Sigmoid colon (tissue), 4 donors: ENCODE measurements around the gene AUTS2.

Source experiments
- EP300 ChIP-seq, 4 donors: sonication (generic); formaldehyde crosslinking; IDR thresholded peaks; one replicate each; pipeline ENCODE4 v1.6.1; 2017; ENCODE audit warnings: antibody characterized with exemption in 4 of 4
- POLR2A ChIP-seq, 2 donors: fragments of 450-650 bp; IDR thresholded peaks; one replicate each; pipeline ENCODE4 v1.6.1; 2016; ENCODE audit warnings: antibody characterized with exemption in 2 of 2, mild to moderate bottlenecking in 2 of 2, moderate library complexity in 2 of 2
- POLR2AphosphoS5 ChIP-seq, 4 donors: sonication (generic); formaldehyde crosslinking; IDR thresholded peaks; one replicate each; pipeline ENCODE4 v1.6.1; 2017; ENCODE audit warnings: antibody characterized with exemption in 4 of 4
- TF ChIP-seq, protein P1 (sequence below), 4 experiments: fragments of 450-650 bp in 3 of 4; fragments of 200-600 bp in 1 of 4; IDR thresholded peaks; one replicate each; pipeline ENCODE4 v1.5.1; 2016 to 2019; ENCODE audit warnings: antibody characterized with exemption in 4 of 4, mild to moderate bottlenecking in 3 of 4, moderate library complexity in 2 of 4

DNA sequence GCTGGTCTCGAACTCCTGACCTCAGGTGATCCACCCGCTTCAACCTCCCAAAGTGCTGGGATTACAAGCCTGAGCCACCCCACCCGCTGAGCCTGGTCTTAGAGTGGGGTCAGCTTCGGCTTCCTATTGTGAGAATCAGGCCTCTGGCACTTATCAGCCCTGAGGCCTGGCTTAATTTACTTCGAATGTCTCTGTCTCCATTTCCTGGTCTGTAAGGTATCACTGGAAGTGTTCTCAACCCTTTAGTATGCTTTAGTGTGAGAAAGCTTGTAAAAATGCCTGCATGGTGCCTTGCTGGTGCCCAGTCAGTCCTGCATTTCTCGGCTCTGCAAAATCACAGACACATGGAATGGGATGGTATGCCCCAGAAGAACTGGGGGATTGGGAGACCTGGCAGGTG, 862.3 kb downstream of the AUTS2 start:
- TF ChIP-seq POLR2AphosphoS5 (IDR thresholded peaks at IDR 0.05), result no peak
- no peak for TF ChIP-seq EP300 (IDR thresholded peaks at IDR 0.05)
- TF ChIP-seq, protein P1, sequence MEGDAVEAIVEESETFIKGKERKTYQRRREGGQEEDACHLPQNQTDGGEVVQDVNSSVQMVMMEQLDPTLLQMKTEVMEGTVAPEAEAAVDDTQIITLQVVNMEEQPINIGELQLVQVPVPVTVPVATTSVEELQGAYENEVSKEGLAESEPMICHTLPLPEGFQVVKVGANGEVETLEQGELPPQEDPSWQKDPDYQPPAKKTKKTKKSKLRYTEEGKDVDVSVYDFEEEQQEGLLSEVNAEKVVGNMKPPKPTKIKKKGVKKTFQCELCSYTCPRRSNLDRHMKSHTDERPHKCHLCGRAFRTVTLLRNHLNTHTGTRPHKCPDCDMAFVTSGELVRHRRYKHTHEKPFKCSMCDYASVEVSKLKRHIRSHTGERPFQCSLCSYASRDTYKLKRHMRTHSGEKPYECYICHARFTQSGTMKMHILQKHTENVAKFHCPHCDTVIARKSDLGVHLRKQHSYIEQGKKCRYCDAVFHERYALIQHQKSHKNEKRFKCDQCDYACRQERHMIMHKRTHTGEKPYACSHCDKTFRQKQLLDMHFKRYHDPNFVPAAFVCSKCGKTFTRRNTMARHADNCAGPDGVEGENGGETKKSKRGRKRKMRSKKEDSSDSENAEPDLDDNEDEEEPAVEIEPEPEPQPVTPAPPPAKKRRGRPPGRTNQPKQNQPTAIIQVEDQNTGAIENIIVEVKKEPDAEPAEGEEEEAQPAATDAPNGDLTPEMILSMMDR (IDR thresholded peaks at IDR 0.05), result no peak
- no peak for TF ChIP-seq POLR2A (IDR thresholded peaks at IDR 0.05)
